Measurements from ENCODE around the gene NPC1. TPM values are rescaled to one million over a fixed set of nuclear protein-coding genes. Genes with fewer than 3 reads are reported as not detected.

NPC1 gene
- total RNA-seq, 1 experiment from 2014 or later: 29.5 TPM

DNA sequence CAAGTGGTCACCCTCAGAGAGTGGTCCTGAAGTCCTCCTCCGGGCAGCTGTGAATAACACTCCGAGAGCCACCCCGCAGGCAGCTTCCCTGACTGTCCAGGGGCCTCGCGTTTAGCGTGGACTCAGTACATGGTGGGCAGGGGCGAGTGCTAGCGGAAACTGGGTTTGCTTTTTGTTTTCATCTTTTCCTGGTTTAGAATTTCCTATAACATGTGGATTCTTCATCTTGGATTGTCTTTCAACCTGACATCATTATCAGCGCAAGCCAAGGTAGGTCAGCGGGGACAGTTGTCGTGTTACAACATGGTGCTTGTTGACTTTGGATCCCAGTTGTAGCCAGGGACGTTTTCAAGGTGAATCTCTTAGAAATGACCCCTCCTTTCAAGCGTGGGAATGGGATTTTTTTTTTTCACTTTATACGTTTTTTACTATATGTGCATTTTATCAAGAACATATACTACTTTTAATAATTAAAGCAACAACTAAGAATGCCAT, 62.0 kb downstream of the NPC1 start:
- BruUV-seq (replicated peaks): no TSS peak
- Histone ChIP-seq H3K27me3 (replicated peaks; ENCODE audit: control insufficient read depth, insufficient read depth, low read length) (no peaks in the 10 kb centered on the region), H3K36me3 (ENCODE audit: control insufficient read depth, insufficient read depth, low read length) (no peaks in the 10 kb centered on the region), H3K9me3 (no peaks in the 10 kb centered on the region), H3K4me3 (ENCODE audit: low read depth, low read length) (no peak overlapping the region), H3K4me1 (no peaks in the 10 kb centered on the region)
- POLR2A ChIA-PET: no interaction called here
- H3K9me3 Mint-ChIP-seq (ENCODE audit: unreplicated experiment): no peaks in the 10 kb centered on the region
- TF ChIP-seq, protein P1, sequence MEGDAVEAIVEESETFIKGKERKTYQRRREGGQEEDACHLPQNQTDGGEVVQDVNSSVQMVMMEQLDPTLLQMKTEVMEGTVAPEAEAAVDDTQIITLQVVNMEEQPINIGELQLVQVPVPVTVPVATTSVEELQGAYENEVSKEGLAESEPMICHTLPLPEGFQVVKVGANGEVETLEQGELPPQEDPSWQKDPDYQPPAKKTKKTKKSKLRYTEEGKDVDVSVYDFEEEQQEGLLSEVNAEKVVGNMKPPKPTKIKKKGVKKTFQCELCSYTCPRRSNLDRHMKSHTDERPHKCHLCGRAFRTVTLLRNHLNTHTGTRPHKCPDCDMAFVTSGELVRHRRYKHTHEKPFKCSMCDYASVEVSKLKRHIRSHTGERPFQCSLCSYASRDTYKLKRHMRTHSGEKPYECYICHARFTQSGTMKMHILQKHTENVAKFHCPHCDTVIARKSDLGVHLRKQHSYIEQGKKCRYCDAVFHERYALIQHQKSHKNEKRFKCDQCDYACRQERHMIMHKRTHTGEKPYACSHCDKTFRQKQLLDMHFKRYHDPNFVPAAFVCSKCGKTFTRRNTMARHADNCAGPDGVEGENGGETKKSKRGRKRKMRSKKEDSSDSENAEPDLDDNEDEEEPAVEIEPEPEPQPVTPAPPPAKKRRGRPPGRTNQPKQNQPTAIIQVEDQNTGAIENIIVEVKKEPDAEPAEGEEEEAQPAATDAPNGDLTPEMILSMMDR (IDR thresholded peaks at IDR 0.05; ENCODE audit: insufficient read depth in 1 of 2, low read depth in 1 of 2, low read length in 1 of 2, severe bottlenecking in 1 of 2, unreplicated experiment in 1 of 2): no peak
- no peak overlapping the region for H3K4me3 Mint-ChIP-seq (ENCODE audit: unreplicated experiment)
- no peaks in the 10 kb centered on the region for H3K4me1 Mint-ChIP-seq (ENCODE audit: low read depth, unreplicated experiment)
- no peak overlapping the region for H3K27ac Mint-ChIP-seq (ENCODE audit: unreplicated experiment)
- CTCF ChIA-PET: no interaction called here
- no peaks in the 10 kb centered on the region for H3K27me3 Mint-ChIP-seq (ENCODE audit: insufficient read depth, unreplicated experiment)
- intact Hi-C loops (cut with micrococcal nuclease; ENCODE audit: unreplicated experiment): no loop called here
- H3K36me3 Mint-ChIP-seq (ENCODE audit: insufficient read depth, unreplicated experiment): peaks cover 54% of the 10 kb centered on the region
- no peak for DNase-seq

GRCh38 chr18:23523429-23524212, 62.7 kb downstream of the NPC1 start:
- peaks cover 52% of the 10 kb centered on the region for H3K36me3 Mint-ChIP-seq (ENCODE audit: insufficient read depth, unreplicated experiment)
- intact Hi-C loops (cut with micrococcal nuclease; ENCODE audit: unreplicated experiment): no loop called here
- H3K9me3 Mint-ChIP-seq (ENCODE audit: unreplicated experiment): no peaks in the 10 kb centered on the region
- ChIA-PET CTCF (no interaction called here), POLR2A (no interaction called here)
- H3K4me3 Mint-ChIP-seq (ENCODE audit: unreplicated experiment): no peak overlapping the region
- no peaks in the 10 kb centered on the region for H3K27me3 Mint-ChIP-seq (ENCODE audit: insufficient read depth, unreplicated experiment)
- no peak for DNase-seq
- Histone ChIP-seq H3K27me3 (replicated peaks; ENCODE audit: control insufficient read depth, insufficient read depth, low read length) (no peaks in the 10 kb centered on the region), H3K4me1 (no peaks in the 10 kb centered on the region), H3K36me3 (ENCODE audit: control insufficient read depth, insufficient read depth, low read length) (no peaks in the 10 kb centered on the region), H3K4me3 (ENCODE audit: low read depth, low read length) (no peak overlapping the region), H3K9me3 (no peaks in the 10 kb centered on the region)
- TF ChIP-seq, protein P1 (IDR thresholded peaks at IDR 0.05; ENCODE audit: insufficient read depth in 1 of 2, low read depth in 1 of 2, low read length in 1 of 2, severe bottlenecking in 1 of 2, unreplicated experiment in 1 of 2): no peak
- H3K27ac Mint-ChIP-seq (ENCODE audit: unreplicated experiment): no peak overlapping the region
- BruUV-seq (replicated peaks): no TSS peak
- no peaks in the 10 kb centered on the region for H3K4me1 Mint-ChIP-seq (ENCODE audit: low read depth, unreplicated experiment)

GRCh38 chr18:23521907-23522306, 64.4 kb downstream of the NPC1 start:
- Histone ChIP-seq H3K36me3 (ENCODE audit: control insufficient read depth, insufficient read depth, low read length) (no peaks in the 10 kb centered on the region), H3K27me3 (replicated peaks; ENCODE audit: control insufficient read depth, insufficient read depth, low read length) (no peaks in the 10 kb centered on the region), H3K4me3 (ENCODE audit: low read depth, low read length) (no peak overlapping the region), H3K4me1 (no peaks in the 10 kb centered on the region), H3K9me3 (no peaks in the 10 kb centered on the region)
- Mint-ChIP-seq H3K9me3 (ENCODE audit: unreplicated experiment) (no peaks in the 10 kb centered on the region), H3K27ac (ENCODE audit: unreplicated experiment) (no peak overlapping the region), H3K4me1 (ENCODE audit: low read depth, unreplicated experiment) (no peaks in the 10 kb centered on the region), H3K36me3 (ENCODE audit: insufficient read depth, unreplicated experiment) (peaks cover 43% of the 10 kb centered on the region), H3K27me3 (ENCODE audit: insufficient read depth, unreplicated experiment) (no peaks in the 10 kb centered on the region), H3K4me3 (ENCODE audit: unreplicated experiment) (no peak overlapping the region)
- ChIA-PET POLR2A (no interaction called here), CTCF (interaction anchor here (1.0 kb wide), 1 partner anchor 181 kb away, joined by 4 read pairs; no protein-coding TSS in a partner anchor)
- TF ChIP-seq, protein P1 (IDR thresholded peaks at IDR 0.05; ENCODE audit: insufficient read depth in 1 of 2, low read depth in 1 of 2, low read length in 1 of 2, severe bottlenecking in 1 of 2, unreplicated experiment in 1 of 2): no peak
- DNase-seq: no peak
- intact Hi-C loops (cut with micrococcal nuclease; ENCODE audit: unreplicated experiment): no loop called here
- BruUV-seq (replicated peaks): no TSS peak
